ENCODE data around the gene HES1.

The HES1 gene

DNA sequence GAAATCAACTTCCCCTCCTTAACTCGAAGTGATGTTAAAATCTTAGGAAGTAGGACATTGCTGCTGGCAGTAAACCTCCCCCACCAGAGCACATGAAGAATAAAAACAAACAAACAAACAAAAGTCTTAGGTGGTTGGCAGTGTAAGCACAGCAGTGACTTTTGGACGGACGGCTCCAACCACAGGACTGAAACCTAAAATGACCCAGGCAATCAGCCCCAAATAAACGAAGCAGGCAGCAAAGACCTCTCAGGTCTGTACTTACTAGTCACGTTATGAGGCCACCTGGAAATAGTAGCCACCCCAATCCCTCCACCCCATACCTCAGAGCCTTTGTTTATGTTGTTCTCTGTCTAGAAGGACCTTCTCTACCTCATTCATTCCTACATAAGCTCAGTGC is 33.5 kb upstream of the HES1 start:
- no peak for DNase-seq (ENCODE audit: low read depth)

DNA sequence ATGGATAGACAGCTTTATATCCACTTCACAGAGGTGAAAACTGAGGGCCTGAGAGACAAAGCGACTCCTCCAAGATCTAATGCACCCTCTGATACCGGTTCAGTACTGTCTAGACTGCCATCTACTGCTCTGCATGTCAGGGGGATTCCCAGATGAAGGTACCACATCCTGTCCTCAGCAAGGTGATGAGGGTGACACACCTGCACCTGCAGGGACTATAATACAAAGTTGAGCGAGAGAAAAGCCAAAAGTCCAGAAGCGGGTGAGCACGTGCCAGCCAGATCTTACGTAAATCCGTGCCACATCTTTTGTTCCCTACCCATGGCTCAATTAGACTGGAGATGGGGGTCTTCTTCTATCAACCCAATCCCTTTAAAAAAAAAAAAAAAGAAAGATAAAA is 32.4 kb upstream of the HES1 start:
- DNase-seq (ENCODE audit: low read depth), result no peak

DNA sequence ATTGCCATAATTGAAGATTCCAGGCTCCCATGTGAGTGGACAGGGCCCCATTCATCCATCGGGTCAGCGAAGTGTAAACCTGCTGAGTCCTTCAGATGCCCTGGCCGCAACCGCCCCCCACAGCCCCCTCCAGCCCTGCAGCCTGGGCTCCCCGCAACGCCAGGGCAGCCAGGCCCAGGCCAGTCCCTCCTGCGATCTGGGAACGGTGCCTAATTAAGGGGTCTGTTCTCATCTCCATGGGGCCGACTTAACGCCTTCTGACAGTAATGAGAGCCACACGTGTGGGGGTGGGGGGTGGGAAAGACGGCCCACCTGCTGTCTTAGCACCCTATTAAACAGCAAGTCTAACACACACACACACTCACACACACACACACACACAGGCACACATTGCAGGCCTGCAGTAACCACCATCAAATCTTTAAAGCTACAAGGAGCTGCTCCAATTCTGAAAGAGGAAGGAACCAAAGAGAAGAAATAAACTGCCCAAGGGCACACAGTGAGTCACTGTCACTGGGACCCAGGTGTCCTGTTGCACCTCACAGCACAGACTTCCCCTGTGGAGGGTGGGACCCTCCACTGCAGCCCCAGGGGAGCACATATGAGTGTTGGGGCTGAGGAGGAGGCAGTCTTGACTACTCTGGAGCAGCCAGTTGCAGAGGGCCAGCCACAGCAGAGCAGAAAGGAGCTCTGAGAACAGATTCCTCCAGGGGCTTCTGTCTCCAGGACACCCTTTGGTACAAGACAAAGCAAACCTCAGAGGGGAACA is 31.8 kb upstream of the HES1 start:
- no peak for DNase-seq (ENCODE audit: low read depth)

DNA sequence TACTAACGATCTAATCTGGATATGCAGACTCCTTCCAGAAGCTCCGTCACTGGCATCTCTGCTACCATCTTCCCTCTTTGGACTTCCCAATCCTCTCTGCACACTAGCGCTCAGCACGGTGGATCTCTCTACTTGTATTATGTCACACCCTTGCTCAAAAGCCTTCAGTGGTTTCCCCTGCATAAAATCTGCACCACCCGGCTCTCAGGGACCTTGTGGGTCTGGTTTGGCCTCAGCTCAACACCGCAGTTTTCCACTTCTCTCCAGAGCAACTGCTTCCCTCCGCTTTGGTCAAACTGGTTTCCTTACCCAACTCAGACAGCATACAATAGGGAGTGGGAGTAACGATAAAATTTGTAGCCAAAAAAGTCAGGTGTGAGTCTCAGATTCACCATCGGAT is 30.7 kb upstream of the HES1 start:
- no peak for DNase-seq (ENCODE audit: low read depth)

DNA sequence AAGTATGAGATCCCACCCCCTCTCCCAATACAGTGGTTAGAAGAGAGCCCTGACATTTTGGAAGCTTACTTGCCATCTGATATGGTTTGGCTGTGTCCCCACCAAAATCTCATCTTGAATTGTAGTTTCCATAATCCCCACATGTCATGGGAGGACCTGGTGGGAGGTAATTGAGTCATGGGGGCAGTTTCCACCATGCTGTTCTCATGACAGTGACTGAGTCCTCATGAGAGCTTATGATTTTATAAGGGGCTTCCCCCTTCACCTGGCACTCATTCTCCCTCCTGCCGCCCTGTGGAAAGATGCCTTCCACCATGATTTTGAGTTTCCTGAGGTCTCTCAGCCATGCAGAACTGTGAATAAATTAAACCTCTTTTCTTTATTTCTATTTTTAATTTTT is 28.8 kb upstream of the HES1 start:
- DNase-seq (ENCODE audit: low read depth), result no peak

DNA sequence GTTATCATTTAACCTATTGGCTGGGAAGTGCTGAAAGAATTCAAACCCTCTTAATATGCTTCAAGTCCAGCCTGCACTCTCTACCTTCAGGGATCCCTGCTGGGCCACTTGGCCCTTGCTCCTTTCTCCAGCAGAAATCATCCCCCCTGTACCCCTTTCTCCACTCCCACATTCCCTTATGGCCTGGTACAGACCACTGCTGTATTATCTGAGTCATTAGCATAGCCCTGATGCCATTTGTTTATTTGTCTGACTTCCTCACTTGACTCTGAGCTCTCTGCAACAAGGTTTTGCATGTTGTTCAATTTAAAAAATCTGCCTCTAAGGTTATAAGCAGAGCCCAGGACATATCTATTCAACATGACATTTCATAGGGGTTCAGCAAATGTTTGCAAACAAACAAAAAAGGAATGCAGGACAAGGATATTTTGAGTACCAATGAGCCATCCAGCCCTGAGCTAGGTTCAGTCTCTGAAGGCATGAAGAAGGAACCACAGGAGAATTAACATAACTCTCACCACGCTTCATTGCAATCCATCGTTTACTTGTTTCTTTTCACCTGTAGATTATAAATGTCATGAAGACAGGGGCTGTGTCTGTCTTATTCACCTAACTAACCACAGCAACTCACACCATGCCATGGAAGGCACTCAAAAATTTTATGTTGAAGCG is 26.6 kb upstream of the HES1 start:
- no peak for DNase-seq (ENCODE audit: low read depth)

DNA sequence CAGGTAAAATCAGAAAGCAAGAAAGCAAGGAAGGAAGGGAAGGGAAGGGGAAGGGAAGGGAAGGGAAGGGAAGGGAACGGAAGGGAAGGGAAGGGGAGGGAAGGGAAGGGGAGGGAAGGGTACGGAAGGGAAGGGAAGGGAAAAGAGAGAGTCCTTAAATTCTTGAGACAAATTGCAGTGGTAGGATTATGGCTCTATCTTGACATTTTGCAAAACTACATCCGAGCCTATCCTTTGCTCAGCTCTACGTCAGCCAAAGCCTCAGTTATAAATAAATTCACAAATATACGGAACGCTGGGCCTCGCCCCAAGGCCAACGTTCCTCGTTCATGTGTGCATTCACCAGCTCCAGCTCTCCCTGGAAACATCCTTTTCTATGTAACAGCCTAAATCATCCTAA is 25.5 kb upstream of the HES1 start:
- DNase-seq (ENCODE audit: low read depth), result no peak

DNA sequence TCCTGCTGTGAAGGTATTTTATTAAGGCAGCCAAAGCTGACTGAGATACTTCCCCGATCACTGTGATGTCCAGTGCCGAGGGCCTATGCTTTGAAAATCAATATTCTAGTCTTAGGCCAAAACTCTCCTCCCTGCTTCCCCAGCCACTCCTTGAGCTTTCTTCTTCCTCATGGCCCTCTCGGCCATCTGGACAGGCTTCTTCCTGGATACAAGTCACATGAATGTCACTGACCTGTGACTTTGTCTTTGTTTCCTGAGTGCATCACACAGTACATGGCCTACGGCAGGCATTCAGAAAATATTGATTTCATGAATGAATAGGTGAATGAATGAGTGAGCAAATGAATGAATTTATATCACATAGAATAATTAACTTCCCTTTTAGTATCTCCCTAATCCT is 24.6 kb upstream of the HES1 start:
- DNase-seq (ENCODE audit: low read depth), result no peak

DNA sequence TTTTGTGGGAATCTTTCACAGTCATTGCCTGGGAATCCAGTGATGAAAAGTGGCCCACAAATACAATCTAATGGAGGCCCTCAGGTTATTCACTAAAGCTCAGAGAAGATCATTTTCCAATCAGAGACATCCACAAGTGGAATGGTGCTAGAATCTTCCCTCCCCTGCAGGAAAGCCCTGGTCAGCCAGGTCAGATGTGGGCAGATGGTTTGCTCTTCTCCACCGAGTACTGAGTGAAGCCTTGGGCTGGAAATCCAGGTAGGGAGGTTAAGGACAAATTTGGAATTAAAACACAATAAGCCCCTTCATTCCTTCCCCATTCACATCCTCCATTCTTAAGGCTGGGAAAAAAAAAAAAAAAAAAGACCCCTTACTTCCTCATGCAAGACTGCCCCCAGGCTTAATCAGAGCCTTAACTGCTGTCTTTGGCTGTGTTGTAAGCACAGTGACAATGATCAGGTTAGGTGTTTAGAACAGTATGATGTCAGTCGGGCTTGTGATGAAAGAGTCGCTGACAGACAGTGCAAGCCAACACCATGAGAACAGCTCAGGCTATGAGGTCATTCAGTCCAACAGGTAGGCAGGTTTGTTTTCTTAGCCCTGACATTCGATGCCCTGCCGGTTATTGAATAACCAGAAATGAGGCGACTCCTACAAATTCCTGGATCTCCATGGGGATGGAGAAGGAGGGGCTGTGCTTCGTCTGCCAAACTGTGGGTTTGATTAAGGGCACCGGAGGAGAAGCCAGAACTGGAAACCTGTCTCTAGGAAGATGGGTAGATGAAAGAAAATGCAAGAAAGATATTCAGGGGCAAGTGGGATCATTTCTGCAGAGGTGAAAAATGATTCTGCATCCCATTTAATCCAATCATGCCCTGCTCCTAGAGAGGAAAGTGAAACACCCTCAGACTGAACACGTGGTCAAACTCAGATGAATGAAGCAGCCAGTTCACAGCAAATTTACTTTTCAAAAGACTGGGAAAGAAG is 23.5 kb upstream of the HES1 start:
- no peak for DNase-seq (ENCODE audit: low read depth)

DNA sequence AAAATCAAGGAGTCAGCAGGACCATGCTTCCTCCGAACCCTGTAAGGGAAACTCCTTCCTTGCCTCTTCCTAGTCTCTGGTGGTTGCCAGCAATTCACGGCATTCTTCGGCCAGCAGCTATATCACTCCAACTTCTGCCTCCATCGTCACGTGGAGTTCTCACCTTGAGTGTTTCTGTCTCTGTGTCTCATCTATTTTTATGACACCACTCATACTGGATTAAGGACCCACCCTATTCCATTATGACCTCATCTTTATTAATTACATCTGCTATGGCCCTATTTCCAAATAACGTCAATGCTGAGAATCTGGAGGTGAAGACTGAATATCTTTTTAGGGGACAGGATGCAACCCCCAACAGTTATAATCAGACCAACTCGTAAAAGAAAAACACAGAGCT is 21.8 kb upstream of the HES1 start:
- DNase-seq (ENCODE audit: low read depth), result no peak

DNA sequence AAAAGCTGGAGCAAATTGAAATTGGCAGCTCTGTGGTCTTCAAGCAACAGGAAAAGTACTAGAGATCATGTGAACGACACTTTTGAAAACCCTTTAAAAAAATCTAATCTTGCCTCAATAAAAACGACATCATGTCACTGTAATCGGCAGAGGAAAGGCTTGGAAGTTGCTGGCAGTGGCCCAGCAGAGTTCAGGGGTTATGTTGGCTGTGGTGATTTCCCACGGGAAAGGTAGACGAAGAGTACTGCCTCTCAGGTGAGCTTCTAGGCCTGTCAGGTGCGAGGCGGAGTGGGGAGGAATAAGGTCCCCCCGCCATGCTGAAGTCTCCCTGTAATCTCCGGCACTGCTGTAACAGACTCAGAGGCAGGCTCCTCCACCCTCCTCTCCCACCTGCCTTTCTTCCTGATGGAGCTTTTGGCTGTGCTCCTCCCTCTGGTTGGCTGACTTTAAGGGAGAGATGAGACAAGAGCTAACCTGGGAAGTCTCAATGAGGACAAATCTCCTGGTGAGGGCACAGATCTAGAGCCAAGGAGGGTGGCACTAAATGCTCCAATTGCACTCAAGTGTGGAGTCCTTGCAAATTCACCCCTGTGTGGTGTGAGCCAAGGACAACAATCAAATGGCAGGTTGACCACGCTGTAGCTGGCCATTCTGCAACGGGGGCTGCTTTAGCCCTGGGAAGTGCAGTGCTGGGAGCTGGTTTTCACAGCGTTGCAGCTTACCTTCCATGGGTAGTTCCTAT is 18.7 kb upstream of the HES1 start:
- DNase-seq (ENCODE audit: low read depth), result no peak

DNA sequence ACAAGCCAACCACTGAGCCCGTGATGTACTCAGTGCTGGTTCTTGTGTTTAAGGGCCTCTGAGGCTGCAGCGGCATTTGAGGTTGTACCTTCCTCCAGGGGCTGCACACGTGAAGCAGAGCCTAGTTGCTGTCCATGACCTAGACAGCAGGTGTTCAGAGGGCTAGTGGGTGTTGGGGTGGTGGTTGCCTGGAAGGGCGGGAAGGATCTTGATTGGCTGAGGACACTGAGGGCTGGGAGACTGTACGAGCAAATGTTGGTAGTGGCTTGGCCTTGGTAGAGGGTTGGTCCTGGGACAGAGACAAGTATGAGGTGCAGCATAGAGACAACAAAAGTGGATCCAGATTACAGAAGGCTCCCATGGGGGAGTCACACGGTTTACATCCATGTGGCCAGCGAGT is 17.0 kb upstream of the HES1 start:
- no peak for DNase-seq (ENCODE audit: low read depth)

DNA sequence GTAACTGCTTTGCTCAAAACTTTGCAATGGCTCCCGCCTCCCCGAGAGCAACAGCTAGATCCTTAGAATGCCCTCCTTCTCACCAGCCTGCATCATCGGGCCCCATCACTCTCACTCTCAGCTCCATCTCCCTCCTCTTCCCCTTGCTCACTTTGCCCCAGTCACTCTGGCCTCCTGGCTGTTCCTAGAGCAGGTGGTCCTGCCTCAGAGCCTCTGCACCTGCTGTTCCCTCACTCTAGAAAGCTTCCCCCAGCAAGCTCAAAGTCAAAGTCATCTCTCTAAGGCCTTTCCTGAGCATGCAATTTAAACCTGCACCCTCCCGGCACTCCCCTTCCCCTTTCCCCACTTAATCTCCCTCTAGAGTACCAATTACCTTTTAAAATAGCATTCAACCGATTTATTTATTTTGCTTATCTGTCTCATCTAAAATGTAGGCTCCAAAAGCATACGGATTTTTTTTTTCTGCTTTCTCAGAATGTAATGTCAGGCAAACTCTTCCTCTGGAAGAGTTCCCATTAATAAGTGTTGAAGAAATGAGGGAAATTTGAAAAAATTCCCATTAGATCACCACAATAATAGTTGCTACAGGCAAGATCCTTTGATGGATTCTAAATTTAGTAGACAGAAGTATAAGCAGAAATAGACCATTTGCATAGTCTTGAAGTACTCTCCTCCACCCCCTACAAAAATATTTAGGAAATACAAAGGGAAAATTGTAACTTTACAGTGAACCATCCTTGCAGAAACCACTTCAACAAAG is 15.9 kb upstream of the HES1 start:
- DNase-seq (ENCODE audit: low read depth), result no peak

DNA sequence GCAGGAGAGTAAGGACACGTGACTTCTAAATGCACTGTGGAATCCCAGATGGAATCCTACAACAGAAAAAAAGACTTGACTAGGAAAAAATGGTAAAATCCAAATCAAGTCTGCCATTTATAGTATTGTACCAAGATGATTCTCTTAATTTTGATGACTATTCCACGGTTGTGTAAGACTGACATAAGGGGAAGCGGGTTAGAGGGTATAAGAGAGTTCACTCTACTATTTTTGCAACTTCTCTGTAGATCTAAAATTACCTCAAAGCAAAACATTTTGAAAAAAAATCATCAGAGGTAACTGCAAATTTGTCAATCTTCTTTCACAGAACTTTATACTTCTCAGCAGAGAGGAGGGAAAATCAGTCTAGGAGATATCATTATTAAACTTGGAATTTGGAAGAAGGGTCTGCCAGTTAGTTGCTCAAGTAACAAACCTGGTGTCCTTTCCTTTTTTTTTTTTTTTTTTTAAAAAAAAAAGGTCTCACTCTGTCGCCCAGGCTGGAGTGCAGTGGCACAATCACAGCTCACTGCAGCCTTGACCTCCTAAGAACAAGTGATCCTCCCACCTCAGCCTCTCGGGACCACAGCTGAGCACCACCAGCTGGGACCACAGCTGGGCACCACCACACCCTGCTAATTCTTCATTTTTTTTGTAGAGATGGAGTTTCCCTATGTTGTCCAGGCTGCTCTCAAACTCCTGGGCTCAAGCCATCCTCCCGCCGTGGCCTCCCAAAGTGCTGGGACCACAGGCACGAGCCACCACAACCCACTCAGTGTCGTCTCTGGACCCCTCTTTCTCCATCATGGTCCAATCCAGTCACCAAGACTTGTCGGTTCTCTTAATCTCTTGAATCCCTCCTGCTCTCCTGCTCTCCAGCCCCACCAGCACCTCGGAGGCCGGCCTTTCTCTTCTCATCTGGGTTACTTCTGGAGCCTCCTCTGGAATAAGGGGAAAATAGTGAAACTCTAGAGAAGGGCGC is 14.9 kb upstream of the HES1 start:
- no peak for DNase-seq (ENCODE audit: low read depth)

DNA sequence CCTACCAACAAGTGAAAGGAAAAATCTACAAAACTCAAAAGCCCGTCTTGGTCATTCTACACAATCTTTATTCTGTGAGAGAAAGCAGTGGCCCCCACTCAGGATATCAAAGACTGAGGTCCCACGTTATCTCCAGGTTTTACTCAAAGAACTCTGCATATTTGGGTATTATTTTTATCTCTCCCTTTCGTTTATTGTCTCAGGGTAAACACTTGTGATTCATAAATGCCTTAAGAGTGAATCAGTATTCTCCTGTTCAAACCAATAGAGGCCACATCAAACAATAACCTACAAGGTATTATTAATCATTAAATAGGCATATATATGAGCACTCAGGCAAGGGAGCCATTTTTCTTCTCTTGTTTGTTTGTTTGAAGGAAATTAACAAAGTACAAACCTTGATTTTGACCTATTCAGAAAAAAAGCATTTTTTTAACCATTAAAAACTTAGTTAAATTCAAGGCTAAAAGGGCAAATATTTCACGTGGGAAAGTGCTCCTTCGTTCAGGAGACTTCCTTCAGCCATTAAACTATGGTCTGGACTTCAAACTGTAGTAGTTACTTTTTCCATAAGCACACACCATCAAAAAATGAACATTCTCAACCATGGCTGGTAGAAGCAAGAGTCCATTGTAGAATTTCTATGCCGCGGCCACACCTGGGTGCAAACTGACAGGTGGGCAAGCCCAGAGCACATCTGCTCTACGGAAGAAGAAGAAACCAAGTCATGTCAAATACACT is 13.9 kb upstream of the HES1 start:
- DNase-seq (ENCODE audit: low read depth), result no peak

DNA sequence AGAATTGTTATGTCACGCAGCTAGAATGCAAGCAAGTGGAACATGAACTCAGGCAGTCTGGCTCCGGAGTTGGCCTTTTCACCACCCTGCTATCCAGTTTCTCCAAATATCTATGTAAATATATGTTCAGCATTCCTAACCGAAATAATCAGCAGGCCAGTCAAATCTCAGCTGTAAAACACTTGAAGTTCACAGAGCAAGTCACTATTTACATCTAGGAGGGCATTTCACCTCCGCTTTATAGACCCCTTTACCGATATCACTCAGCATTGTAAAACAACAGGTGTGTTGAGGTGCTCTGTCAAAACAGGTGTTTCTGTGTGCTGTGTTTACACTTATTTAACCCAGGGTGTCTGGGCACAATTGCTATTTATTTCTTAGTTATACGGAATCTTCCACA is 12.2 kb upstream of the HES1 start:
- DNase-seq (ENCODE audit: low read depth), result no peak

DNA sequence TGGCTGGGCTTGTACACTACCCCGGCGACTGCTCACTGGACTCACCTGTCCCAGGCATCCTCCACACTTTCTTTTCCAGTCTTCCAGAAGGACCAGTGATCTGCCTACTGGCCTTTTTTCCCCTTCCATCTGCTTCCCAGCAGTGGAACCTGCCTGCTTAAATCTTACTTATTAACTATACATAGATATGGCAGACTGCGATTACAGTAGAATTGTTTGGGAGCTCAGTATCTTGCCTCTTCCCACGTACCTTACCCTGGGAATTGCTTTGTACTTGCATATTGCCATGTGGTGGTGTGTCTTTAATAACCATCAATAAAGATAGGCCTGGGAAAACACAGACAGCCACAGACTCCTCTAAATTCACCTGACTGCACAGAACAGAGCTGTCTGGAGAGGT is 11.8 kb upstream of the HES1 start:
- no peak for DNase-seq (ENCODE audit: low read depth)

DNA sequence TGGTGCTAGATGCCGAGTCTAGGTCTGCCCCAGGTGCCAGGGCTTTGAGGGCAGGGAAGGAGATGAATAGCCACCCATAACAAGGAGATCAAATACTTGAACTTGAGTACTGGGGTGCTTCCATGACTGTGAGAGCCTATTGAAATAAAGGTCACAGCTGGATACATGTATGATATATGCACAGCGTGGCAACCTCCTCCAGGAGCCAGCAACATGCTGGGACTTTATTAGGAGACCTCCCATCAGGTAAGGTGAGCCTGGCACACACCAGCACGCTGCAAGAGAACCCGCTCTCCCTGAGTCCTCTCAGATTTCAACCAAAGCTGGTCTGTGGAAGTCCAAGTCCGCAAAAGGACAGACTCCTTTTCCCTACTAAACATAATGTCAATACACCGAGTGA is 10.5 kb upstream of the HES1 start:
- no peak for DNase-seq (ENCODE audit: low read depth)

DNA sequence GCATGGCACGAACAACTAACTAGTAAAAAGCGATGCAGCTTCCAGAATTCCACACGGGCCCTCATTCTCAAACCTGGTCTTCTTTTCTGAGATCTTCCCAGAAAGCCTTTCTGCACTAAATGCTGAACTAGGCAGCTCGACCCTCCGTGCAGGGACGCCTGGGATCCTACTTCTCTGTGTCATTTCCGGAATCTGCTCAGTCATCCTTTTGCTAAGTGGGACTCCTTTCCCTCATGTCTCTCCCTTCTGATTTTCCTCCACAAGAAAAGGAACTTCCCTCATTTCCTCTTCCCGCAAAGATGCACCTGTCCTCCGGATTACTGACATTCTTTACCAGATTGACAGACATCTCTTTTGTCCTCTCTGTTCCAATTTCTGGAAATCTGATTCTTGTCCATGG is 9.2 kb upstream of the HES1 start:
- DNase-seq (ENCODE audit: low read depth), result no peak

All from activated T-helper 9 cell treated with anti-CD3 and anti-CD28 coated beads, Interleukin-2, amount 50 U/mL, for 16 hours (primary cell).